ENCODE results near the gene CYP2B6.
"Not testable (repeated sequence)": the region's sequence is repeated elsewhere in the genome, so short reads cannot be mapped to it uniquely, and the experiment has no call there.

CYP2B6 gene

GRCh38 chr19:40981591-40981990 is 9.5 kb upstream of the CYP2B6 start:
- no peak for DNase-seq

- no peak for DNase-seq
Measured at GRCh38 chr19:40982594-40983101, 8.4 kb upstream of the CYP2B6 start.

GRCh38 chr19:40989453-40989852 is 1.6 kb upstream of the CYP2B6 start:
- DNase-seq: no peak

- DNase-seq: no peak
Measured at GRCh38 chr19:40995355-40995754, 4.3 kb downstream of the CYP2B6 start.

DNA sequence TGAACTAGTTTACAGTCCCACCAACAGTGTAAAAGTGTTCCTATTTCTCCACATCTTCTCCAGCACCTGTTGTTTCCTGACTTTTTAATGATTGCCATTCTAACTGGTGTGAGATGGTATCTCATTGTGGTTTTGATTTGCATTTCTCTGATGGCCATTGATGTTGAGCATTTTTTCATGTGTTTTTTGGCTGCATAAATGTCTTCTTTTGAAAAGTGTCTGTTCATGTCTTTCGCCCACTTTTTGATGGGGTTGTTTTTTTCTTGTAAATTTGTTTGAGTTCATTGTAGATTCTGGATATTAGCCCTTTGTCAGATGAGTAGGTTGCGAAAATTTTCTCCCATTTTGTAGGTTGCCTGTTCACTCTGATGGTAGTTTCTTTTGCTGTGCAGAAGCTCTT is 7.9 kb downstream of the CYP2B6 start:
- DNase-seq: not testable (repeated sequence)

- DNase-seq: no peak
Measured at GRCh38 chr19:41000310-41000737, 9.2 kb downstream of the CYP2B6 start.

DNA sequence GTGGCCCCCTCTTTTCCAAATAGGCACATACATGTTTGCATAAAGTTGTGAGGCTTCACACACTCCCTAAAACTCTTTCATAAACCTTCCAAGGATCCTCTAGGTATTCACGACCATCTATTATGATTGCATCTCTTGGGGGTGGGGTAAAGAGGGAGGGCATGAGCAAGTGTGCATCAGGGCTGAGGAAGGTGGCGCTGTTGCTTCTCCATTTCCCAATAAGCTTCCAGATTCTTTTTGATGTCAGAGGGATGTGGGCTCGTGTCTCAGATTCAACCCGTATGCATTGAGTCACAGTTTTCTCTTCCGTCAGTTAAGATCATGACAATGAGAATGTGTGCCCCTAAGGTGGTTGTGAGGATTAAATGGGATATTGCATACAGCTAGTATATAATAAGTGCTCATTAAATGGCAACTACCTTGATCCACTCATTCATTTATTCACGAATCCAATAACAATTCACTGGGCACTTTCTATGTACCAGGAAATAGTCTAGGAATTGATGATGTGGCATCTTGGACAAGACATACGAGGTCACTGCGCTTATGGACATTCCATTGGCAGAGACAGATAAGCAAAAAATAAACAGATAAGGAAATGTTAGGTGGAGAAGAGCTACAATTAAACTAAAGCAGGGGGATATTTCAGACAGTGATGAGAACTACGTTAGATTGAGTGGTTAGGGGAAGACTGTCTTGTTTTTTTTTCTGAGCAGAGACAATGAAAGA is 10.3 kb downstream of the CYP2B6 start:
- DNase-seq: no peak

GRCh38 chr19:41003656-41004055 is 12.6 kb downstream of the CYP2B6 start:
- DNase-seq: not testable (repeated sequence)

DNA sequence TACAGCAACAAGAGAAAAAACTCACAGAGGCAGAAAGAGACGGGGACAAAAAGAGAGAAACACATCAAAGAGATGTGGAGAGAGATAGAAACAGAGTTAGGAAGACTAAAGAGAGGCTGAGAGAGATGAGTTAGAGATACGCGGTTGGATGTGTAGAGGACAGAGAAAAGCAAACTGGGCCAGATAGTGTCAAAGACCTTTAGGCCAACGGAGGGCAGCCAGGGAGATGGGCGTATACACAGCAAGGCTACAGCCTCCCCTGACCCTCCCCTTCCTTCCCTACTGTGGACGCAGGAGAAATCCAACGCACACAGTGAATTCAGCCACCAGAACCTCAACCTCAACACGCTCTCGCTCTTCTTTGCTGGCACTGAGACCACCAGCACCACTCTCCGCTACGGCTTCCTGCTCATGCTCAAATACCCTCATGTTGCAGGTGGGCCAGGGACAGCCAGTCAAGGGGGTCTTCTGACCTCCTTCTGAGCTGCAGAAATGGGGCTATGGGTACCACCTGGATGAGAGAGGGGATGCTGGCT is 18.7 kb downstream of the CYP2B6 start:
- DNase-seq: no peak

DNA sequence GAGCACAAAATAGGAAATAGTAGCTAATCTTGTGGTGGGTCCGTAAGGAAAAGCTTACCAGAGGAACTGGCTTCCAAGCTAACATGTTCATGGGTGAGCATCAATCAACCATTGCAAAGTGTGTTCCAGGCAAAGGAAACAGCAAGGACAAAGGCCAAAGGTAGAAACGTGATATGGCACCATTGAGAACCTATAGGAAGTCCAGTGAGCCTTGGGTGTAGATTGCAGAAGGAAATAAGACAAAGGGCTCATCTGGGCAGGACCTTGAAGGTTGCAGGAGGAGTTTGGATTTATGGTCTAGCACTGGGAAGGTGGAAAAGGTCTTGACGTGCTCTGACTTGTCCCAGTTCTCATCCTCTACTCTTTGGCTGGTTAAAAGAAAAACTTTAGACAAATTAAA is 22.3 kb downstream of the CYP2B6 start:
- no peak for DNase-seq

DNA sequence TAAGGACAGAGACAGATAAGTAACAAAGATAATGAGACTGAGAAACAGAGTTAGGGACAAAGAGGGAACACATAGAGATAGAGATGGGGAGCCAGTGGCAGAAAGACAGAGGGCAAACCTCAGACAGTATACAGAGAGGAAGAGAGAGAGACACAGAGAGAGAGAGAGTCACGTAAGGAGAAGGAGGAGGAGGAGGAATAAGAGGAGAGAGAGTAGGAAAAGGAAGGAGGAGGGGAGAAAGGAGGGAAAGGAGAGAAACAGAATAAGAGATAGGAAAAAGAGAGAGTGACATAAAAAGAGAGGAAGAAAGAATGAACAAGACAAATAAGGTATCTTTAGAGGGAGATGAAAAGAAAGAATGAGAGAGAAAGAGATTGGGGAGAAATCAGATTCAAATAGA is 23.6 kb downstream of the CYP2B6 start:
- DNase-seq: no peak

DNA sequence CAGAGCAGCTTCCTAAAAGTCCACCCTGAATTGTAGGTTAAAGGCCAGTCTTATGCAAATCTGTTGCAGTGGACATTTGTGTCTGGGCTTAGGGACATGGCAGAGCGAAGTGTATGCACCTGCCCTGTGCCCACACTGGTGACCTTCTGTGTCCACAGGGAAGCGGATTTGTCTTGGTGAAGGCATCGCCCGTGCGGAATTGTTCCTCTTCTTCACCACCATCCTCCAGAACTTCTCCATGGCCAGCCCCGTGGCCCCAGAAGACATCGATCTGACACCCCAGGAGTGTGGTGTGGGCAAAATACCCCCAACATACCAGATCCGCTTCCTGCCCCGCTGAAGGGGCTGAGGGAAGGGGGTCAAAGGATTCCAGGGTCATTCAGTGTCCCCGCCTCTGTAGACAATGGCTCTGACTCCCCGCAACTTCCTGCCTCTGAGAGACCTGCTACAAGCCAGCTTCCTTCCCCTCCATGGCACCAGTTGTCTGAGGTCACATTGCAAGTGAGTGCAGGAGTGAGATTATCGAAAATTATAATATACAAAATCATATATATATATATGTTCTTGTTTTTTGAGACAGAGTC is 25.5 kb downstream of the CYP2B6 start:
- DNase-seq: no peak

GRCh38 chr19:41018736-41019290 is 27.7 kb downstream of the CYP2B6 start:
- DNase-seq: no peak

GRCh38 chr19:41019346-41019745 is 28.3 kb downstream of the CYP2B6 start:
- no peak for DNase-seq

DNA sequence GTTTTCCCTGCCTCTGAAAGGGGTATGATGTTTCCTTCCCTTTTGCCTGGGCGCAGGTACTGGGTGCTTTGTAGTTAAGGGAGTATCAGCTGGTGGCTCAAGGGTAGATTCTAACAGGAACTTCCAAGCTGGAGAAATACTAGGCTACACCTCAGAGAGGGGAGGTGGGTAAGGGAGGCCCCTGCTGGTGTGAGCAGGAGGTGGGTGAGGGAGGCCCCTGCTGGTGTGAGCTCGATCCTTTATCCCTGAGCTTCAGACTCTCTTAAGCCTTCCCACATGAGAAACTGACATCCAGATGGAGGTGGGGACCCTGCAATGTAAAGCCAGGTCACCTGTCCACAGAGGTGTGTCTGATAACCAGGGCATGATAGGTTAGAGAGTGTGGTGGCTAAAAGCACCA is 32.1 kb downstream of the CYP2B6 start:
- DNase-seq: no peak

DNA sequence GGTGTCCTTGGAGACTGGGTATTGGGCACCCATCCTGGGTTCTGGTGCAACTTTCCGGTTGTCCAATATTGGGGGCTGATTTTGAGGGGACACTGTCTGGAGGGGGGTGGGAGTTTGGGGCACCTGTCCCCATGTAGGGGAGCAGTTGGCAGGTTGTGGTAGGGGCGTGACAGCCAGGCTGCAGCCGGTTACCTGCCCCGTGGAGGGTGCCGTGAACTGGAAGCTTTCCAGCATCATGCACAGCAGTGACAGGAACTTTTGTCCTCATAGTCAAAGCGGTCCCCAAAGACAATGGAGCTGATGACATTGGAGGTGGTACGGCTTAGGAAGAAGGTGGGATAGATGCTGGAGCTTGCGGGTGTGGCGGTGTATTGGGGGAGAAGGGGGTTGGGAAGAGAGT is 34.3 kb downstream of the CYP2B6 start:
- DNase-seq: no peak

GRCh38 chr19:41025871-41026270 is 34.8 kb downstream of the CYP2B6 start:
- no peak for DNase-seq

DNA sequence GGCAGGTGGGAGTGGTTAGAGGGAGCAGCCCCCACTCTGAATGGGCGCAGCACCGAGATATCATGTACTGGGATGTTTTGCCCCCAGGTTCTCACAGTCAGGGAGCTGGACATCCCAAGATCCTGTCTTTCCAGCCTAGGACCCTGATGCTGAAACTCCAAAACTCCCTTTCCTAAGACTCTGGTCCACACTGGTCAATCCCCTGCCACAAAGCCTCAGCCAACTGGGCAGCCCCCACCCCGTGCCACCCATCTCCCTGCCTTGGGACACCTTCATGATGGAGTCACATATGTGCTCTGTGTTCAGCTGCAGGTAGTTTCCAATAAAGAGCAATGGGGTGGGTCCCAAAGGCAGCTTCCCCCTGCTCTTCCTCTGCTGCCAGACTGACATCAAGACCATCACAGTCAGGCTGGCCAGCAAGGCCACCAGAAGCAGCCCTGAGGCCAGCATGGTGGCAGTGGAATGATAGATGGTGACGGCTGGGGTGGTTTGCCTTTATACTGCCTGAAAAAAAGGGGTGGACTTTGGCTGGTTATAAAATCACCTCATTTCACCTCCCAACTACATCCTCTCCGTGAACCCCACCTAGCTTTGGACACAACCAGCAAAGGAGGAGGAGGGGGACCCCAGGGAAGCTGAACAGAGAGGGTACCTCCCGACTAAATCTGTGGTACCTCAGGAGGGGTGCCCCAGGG is 36.3 kb downstream of the CYP2B6 start:
- no peak for DNase-seq

- no peak for DNase-seq
Measured at GRCh38 chr19:41029524-41030432, 38.7 kb downstream of the CYP2B6 start.

GRCh38 chr19:41030651-41031050 is 39.6 kb downstream of the CYP2B6 start:
- DNase-seq: no peak

- DNase-seq: no peak
Measured at GRCh38 chr19:41031916-41032315, 40.8 kb downstream of the CYP2B6 start.

DNA sequence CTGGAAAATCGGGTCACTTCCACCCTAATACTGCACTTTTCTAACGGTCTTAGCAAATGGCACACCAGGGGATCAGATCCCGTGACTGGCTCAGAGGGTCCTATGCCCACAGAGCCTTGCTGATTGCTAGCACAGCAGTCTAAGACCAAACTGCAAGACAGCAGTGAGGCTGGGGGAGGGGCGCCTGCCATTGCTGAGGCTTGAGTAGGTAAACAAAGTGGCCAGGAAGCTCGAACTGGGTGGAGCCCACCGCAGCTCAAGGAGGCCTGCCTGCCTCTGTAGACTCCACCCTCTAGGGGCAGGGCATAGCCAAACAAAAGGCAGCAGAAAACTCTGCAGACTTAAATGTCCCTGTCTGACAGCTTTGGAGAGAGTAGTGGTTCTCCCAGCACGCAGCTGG is 42.2 kb downstream of the CYP2B6 start:
- DNase-seq: not testable (repeated sequence)
